MM.1S (cell line): ENCODE measurements around the gene VAMP3.

Experiments
- EZH2 ChIP-seq: fragments of 300-600 bp; sonication (generic); optimal IDR thresholded peaks from 2 replicates; pipeline ENCODE3; 2017; ENCODE audit warnings: low read depth, mild to moderate bottlenecking, antibody characterized with exemption, low read length, mixed read lengths
- TF ChIP-seq, protein P1 (sequence below): fragments of 300-600 bp; sonication (generic); IDR thresholded peaks from 2 replicates; pipeline ENCODE4 v1.5.1; 2016; ENCODE audit warnings: antibody characterized with exemption, low read length, mixed read lengths

DNA sequence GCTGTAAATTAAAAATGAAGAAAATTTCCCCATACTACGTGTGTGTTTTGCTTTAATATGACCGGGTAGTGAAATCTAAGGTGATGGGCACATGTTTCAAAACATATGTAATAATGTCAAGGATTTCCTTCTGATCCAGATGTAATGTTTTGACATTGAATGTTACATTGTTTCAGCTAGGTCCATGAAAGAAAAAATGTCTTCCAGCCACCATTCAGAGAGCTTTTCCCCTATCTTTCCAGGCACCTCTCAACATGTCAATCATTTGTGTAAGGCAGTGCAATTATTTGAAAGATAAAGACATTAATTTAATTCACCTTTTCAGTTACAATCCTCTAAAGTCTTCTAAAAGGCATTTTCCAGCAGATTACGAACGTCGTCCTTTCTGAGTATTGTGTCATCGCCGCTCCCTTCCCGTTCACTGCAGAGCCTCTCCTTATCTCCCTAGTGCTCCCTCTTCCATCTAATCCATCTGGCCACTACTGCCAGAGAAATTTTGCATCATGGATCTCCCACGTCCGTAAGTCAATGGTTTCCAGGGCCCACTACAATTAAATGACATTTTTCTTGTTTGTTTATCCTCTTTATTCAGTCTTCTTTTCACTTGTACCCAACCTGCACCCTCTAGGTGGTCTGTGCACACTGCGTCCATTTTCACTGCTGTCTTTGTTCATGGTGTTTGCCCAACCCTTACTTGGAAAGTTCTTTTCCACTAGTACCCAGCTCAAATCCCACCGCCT, 1.3 kb upstream of the VAMP3 start:
- no peak for TF ChIP-seq EZH2
- TF ChIP-seq, protein P1, sequence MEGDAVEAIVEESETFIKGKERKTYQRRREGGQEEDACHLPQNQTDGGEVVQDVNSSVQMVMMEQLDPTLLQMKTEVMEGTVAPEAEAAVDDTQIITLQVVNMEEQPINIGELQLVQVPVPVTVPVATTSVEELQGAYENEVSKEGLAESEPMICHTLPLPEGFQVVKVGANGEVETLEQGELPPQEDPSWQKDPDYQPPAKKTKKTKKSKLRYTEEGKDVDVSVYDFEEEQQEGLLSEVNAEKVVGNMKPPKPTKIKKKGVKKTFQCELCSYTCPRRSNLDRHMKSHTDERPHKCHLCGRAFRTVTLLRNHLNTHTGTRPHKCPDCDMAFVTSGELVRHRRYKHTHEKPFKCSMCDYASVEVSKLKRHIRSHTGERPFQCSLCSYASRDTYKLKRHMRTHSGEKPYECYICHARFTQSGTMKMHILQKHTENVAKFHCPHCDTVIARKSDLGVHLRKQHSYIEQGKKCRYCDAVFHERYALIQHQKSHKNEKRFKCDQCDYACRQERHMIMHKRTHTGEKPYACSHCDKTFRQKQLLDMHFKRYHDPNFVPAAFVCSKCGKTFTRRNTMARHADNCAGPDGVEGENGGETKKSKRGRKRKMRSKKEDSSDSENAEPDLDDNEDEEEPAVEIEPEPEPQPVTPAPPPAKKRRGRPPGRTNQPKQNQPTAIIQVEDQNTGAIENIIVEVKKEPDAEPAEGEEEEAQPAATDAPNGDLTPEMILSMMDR, result no peak
